Measurements from ENCODE around the gene SGF29.
"Not testable (repeated sequence)": the region's sequence is repeated elsewhere in the genome, so short reads cannot be mapped to it uniquely, and the experiment has no call there.

SGF29 gene

GRCh38 chr16:28566233-28566925 is 12.7 kb downstream of the SGF29 start:
- DNase-seq (ENCODE audit: low spot score): not testable (repeated sequence)

- no peak for DNase-seq (ENCODE audit: low spot score)
Measured at GRCh38 chr16:28567292-28567691, 13.6 kb downstream of the SGF29 start.

- DNase-seq (ENCODE audit: low spot score): no peak
Measured at GRCh38 chr16:28569021-28569420, 15.3 kb downstream of the SGF29 start.

GRCh38 chr16:28569968-28570752 is 16.4 kb downstream of the SGF29 start:
- DNase-seq (ENCODE audit: low spot score): no peak

GRCh38 chr16:28572696-28573510 is 19.2 kb downstream of the SGF29 start:
- DNase-seq (ENCODE audit: low spot score): no peak

GRCh38 chr16:28573738-28574718 is 20.3 kb downstream of the SGF29 start:
- no peak for DNase-seq (ENCODE audit: low spot score)

- DNase-seq (ENCODE audit: low spot score): no peak
Measured at GRCh38 chr16:28574925-28575324, 21.2 kb downstream of the SGF29 start.

- DNase-seq (ENCODE audit: low spot score): no peak
Measured at GRCh38 chr16:28575446-28576109, 21.9 kb downstream of the SGF29 start.

- DNase-seq (ENCODE audit: low spot score): no peak
Measured at GRCh38 chr16:28580726-28581315, 27.1 kb downstream of the SGF29 start.

GRCh38 chr16:28585674-28586073 is 32.0 kb downstream of the SGF29 start:
- no peak for DNase-seq (ENCODE audit: low spot score)

GRCh38 chr16:28586466-28586865 is 32.7 kb downstream of the SGF29 start:
- no peak for DNase-seq (ENCODE audit: low spot score)

- DNase-seq (ENCODE audit: low spot score): no peak
Measured at GRCh38 chr16:28587386-28587785, 33.7 kb downstream of the SGF29 start.

GRCh38 chr16:28589069-28589468 is 35.3 kb downstream of the SGF29 start:
- DNase-seq (ENCODE audit: low spot score): no peak

GRCh38 chr16:28589930-28590329 is 36.2 kb downstream of the SGF29 start:
- no peak for DNase-seq (ENCODE audit: low spot score)

- DNase-seq (ENCODE audit: low spot score): no peak
Measured at GRCh38 chr16:28590384-28591340, 36.9 kb downstream of the SGF29 start.

- DNase-seq (ENCODE audit: low spot score): no peak
Measured at GRCh38 chr16:28591355-28591754, 37.6 kb downstream of the SGF29 start.

GRCh38 chr16:28592511-28592910 is 38.8 kb downstream of the SGF29 start:
- no peak for DNase-seq (ENCODE audit: low spot score)

GRCh38 chr16:28592979-28593553 is 39.3 kb downstream of the SGF29 start:
- no peak for DNase-seq (ENCODE audit: low spot score)

- not testable (repeated sequence) for DNase-seq (ENCODE audit: low spot score)
Measured at GRCh38 chr16:28595451-28595850, 41.7 kb downstream of the SGF29 start.
